Neural progenitor cell (in vitro differentiated cells): ENCODE measurements around the gene HSF2BP.

ENCODE experiments used
- CTCF ChIP-seq: fragments of 200-600 bp; sonication (generic); IDR thresholded peaks from 2 replicates; pipeline ENCODE4 v1.5.1; 2017; ENCODE audit warnings: antibody characterized with exemption, mild to moderate bottlenecking
- EZH2 ChIP-seq: fragments of 200-600 bp; sonication (generic); IDR thresholded peaks from 2 replicates; pipeline ENCODE4 v1.6.1; 2017; ENCODE audit warnings: antibody characterized with exemption, mild to moderate bottlenecking, moderate library complexity
- EZH2phosphoT487 ChIP-seq: fragments of 200-600 bp; sonication (generic); IDR thresholded peaks from 2 replicates; pipeline ENCODE4 v1.6.1; 2017; ENCODE audit warnings: antibody characterized with exemption

- TF ChIP-seq CTCF: no peak
- no peak for TF ChIP-seq EZH2
- TF ChIP-seq EZH2phosphoT487: no peak
These were observed 55.4 kb downstream of the HSF2BP start for GRCh38 chr21:43603641-43604504.
